Nephron progenitor cell (in vitro differentiated cells): ENCODE measurements around the gene EGFL7.

ENCODE experiments used
- DNase-seq: peaks from one replicate; pipeline ENCODE4 v3.0.0; 2021
- H3K27ac Mint-ChIP-seq: 2 replicates; pipeline ENCODE4 v1.8.0; 2021; ENCODE audit warnings: mild to moderate bottlenecking, moderate library complexity, mixed read lengths
- H3K27me3 Mint-ChIP-seq: 2 replicates; pipeline ENCODE4 v1.8.0; 2021; ENCODE audit warnings: mild to moderate bottlenecking, low read depth, mixed read lengths; ENCODE audit not compliant: poor library complexity
- H3K36me3 Mint-ChIP-seq: 2 replicates; pipeline ENCODE4 v1.8.0; 2021; ENCODE audit warnings: low read depth, mixed read lengths
- H3K4me1 Mint-ChIP-seq: 2 replicates; pipeline ENCODE4 v1.8.0; 2021; ENCODE audit warnings: mixed read lengths
- H3K4me3 Mint-ChIP-seq: 2 replicates; pipeline ENCODE4 v1.8.0; 2021; ENCODE audit warnings: mild to moderate bottlenecking, moderate library complexity, mixed read lengths
- H3K9me3 Mint-ChIP-seq: 2 replicates; pipeline ENCODE4 v1.8.0; 2021; ENCODE audit warnings: mild to moderate bottlenecking, moderate library complexity, mixed read lengths
- CTCF ChIP-seq: fragments of 200-600 bp; sonication (generic); IDR thresholded peaks from 2 replicates; pipeline ENCODE4 v1.5.0; 2021; ENCODE audit warnings: antibody characterized with exemption

EGFL7 gene

GRCh38 chr9:136712690-136713544, 50.2 kb downstream of the EGFL7 start:
- Mint-ChIP-seq H3K27me3 (peaks cover 17% of the 10 kb centered on the region), H3K36me3 (no peaks in the 10 kb centered on the region), H3K4me3 (peak overlapping the region; percentile 81), H3K27ac (no peak overlapping the region), H3K4me1 (peaks cover 29% of the 10 kb centered on the region), H3K9me3 (no peaks in the 10 kb centered on the region)
- DNase-seq = peak; percentile 64
- TF ChIP-seq CTCF = no peak

GRCh38 chr9:136713550-136713949, 50.8 kb downstream of the EGFL7 start:
- no peak for TF ChIP-seq CTCF
- Mint-ChIP-seq H3K4me1 (peaks cover 25% of the 10 kb centered on the region), H3K27ac (no peak overlapping the region), H3K9me3 (no peaks in the 10 kb centered on the region), H3K36me3 (no peaks in the 10 kb centered on the region), H3K4me3 (peak overlapping the region; percentile 81), H3K27me3 (peaks cover 12% of the 10 kb centered on the region)
- no peak for DNase-seq

- Mint-ChIP-seq H3K4me1 (peaks cover 20% of the 10 kb centered on the region), H3K9me3 (no peaks in the 10 kb centered on the region), H3K4me3 (peak overlapping the region; percentile 81), H3K36me3 (no peaks in the 10 kb centered on the region), H3K27ac (no peak overlapping the region), H3K27me3 (peaks cover 12% of the 10 kb centered on the region)
- no peak for TF ChIP-seq CTCF
- no peak for DNase-seq
Measured at GRCh38 chr9:136714096-136714892, 51.6 kb downstream of the EGFL7 start.

- DNase-seq = no peak
- Mint-ChIP-seq H3K4me1 (peaks cover 21% of the 10 kb centered on the region), H3K9me3 (no peaks in the 10 kb centered on the region), H3K27ac (no peak overlapping the region), H3K27me3 (peaks cover 12% of the 10 kb centered on the region), H3K36me3 (no peaks in the 10 kb centered on the region), H3K4me3 (peak overlapping the region; percentile 60)
- no peak for TF ChIP-seq CTCF
Measured at GRCh38 chr9:136714893-136715274, 52.2 kb downstream of the EGFL7 start.

GRCh38 chr9:136717399-136717798, 54.7 kb downstream of the EGFL7 start:
- Mint-ChIP-seq H3K36me3 (no peaks in the 10 kb centered on the region), H3K27me3 (no peaks in the 10 kb centered on the region), H3K4me3 (no peak overlapping the region), H3K27ac (no peak overlapping the region), H3K9me3 (no peaks in the 10 kb centered on the region), H3K4me1 (peaks cover 34% of the 10 kb centered on the region)
- no peak for TF ChIP-seq CTCF
- no peak for DNase-seq
